Measurements from ENCODE around the gene FAM81A. TPM values are rescaled to one million over a fixed set of nuclear protein-coding genes. Genes with fewer than 3 reads are reported as not detected.

The FAM81A gene
- total and polyA plus RNA-seq, 3 experiments from 2014 or later = 0.83 to 0.97 TPM; not detected in 1

GRCh38 chr15:59540654-59541053, 102.7 kb downstream of the FAM81A start:
- Mint-ChIP-seq H3K4me3 (no peak overlapping the region), H3K27me3 (peaks cover 13 to 15% of the 10 kb centered on the region in 2 donors)

GRCh38 chr15:59541750-59542149, 103.8 kb downstream of the FAM81A start:
- no peaks in the 10 kb centered on the region for H3K36me3 Mint-ChIP-seq
- no peak overlapping the region for H3K27ac ChIP-seq (ENCODE audit: low read depth, low read length)

More at GRCh38 chr15:59540654-59541053, 102.7 kb downstream of the FAM81A start:
- H3K4me3 ChIP-seq (ENCODE audit: low read length) = no peak overlapping the region
- ChIA-PET POLR2A (no interaction called here), CTCF (interaction anchor here (0.6 kb wide), 1 partner anchor 339 kb away, joined by 3 read pairs; no protein-coding TSS in a partner anchor)
- no peaks in the 10 kb centered on the region for H3K4me1 ChIP-seq (ENCODE audit: insufficient read depth, low read length)
- DNase-seq = no peak
- H3K27me3 ChIP-seq (ENCODE audit: insufficient read depth, low read length, poor library complexity, severe bottlenecking) = no peaks in the 10 kb centered on the region
- H3K36me3 ChIP-seq (ENCODE audit: insufficient read depth, low read length) = no peaks in the 10 kb centered on the region
- no peak overlapping the region for H3K27ac Mint-ChIP-seq
- H3K9me3 ChIP-seq (ENCODE audit: low read length) = no peaks in the 10 kb centered on the region
- H3K9me3 Mint-ChIP-seq = no peaks in the 10 kb centered on the region
- H3K27ac ChIP-seq (ENCODE audit: low read depth, low read length) = no peak overlapping the region
- peaks cover 0 to 7% (median 6%) of the 10 kb centered on the region in 3 donors for H3K4me1 Mint-ChIP-seq
- no peaks in the 10 kb centered on the region for H3K36me3 Mint-ChIP-seq

GRCh38 chr15:59543721-59544547, 105.9 kb downstream of the FAM81A start:
- no peak for DNase-seq
- H3K27me3 ChIP-seq (ENCODE audit: insufficient read depth, low read length, poor library complexity, severe bottlenecking) = no peaks in the 10 kb centered on the region
- CTCF ChIA-PET = interaction anchor here (0.8 to 1.3 kb wide), 2 partner anchors 11 to 15 kb away, joined by 4 to 5 read pairs; no protein-coding TSS in a partner anchor
- H3K4me3 Mint-ChIP-seq = no peak overlapping the region
- H3K36me3 Mint-ChIP-seq = no peaks in the 10 kb centered on the region
- H3K9me3 ChIP-seq (ENCODE audit: low read length) = no peaks in the 10 kb centered on the region
- POLR2A ChIA-PET = no interaction called here
- H3K4me3 ChIP-seq (ENCODE audit: low read length) = no peak overlapping the region
- no peaks in the 10 kb centered on the region for H3K36me3 ChIP-seq (ENCODE audit: insufficient read depth, low read length)
- H3K9me3 Mint-ChIP-seq = no peaks in the 10 kb centered on the region
- H3K4me1 Mint-ChIP-seq = peaks cover 0 to 7% (median 6%) of the 10 kb centered on the region in 3 donors
- no peaks in the 10 kb centered on the region for H3K4me1 ChIP-seq (ENCODE audit: insufficient read depth, low read length)
- H3K27me3 Mint-ChIP-seq = peaks cover 8 to 30% of the 10 kb centered on the region in 2 donors
- peak overlapping the region in 1 of 8 donors; percentile 54 for H3K27ac Mint-ChIP-seq
- H3K27ac ChIP-seq (ENCODE audit: low read depth, low read length) = no peak overlapping the region

More at GRCh38 chr15:59541750-59542149, 103.8 kb downstream of the FAM81A start:
- H3K27me3 ChIP-seq (ENCODE audit: insufficient read depth, low read length, poor library complexity, severe bottlenecking) = no peaks in the 10 kb centered on the region
- CTCF ChIA-PET = interaction anchor here (1.0 kb wide), 1 partner anchor 9 kb away, joined by 4 read pairs; no protein-coding TSS in a partner anchor
- H3K9me3 ChIP-seq (ENCODE audit: low read length) = no peaks in the 10 kb centered on the region
- POLR2A ChIA-PET = no interaction called here
- Mint-ChIP-seq H3K4me1 (peaks cover 0 to 7% (median 6%) of the 10 kb centered on the region in 3 donors), H3K27ac (no peak overlapping the region), H3K27me3 (peaks cover 12 to 20% of the 10 kb centered on the region in 2 donors), H3K9me3 (no peaks in the 10 kb centered on the region), H3K4me3 (no peak overlapping the region)
- no peak overlapping the region for H3K4me3 ChIP-seq (ENCODE audit: low read length)
- DNase-seq = no peak
- no peaks in the 10 kb centered on the region for H3K36me3 ChIP-seq (ENCODE audit: insufficient read depth, low read length)
- no peaks in the 10 kb centered on the region for H3K4me1 ChIP-seq (ENCODE audit: insufficient read depth, low read length)

- Histone ChIP-seq H3K27ac (ENCODE audit: low read depth, low read length) (no peak overlapping the region), H3K27me3 (ENCODE audit: insufficient read depth, low read length, poor library complexity, severe bottlenecking) (no peaks in the 10 kb centered on the region), H3K4me1 (ENCODE audit: insufficient read depth, low read length) (no peaks in the 10 kb centered on the region), H3K36me3 (ENCODE audit: insufficient read depth, low read length) (no peaks in the 10 kb centered on the region), H3K9me3 (ENCODE audit: low read length) (no peaks in the 10 kb centered on the region), H3K4me3 (ENCODE audit: low read length) (no peak overlapping the region)
- Mint-ChIP-seq H3K4me1 (peaks cover 0 to 7% (median 6%) of the 10 kb centered on the region in 3 donors), H3K4me3 (no peak overlapping the region), H3K27me3 (peaks cover 8 to 31% of the 10 kb centered on the region in 2 donors), H3K36me3 (no peaks in the 10 kb centered on the region), H3K9me3 (no peaks in the 10 kb centered on the region), H3K27ac (no peak overlapping the region)
- CTCF ChIA-PET = interaction anchor here (2.3 kb wide), 1 partner anchor 17 kb away, joined by 5 read pairs; no protein-coding TSS in a partner anchor
- no peak for DNase-seq
- POLR2A ChIA-PET = no interaction called here
Observed at GRCh38 chr15:59545573-59545972, 107.6 kb downstream of the FAM81A start.

GRCh38 chr15:59548501-59549226, 110.7 kb downstream of the FAM81A start:
- Mint-ChIP-seq H3K36me3 (no peaks in the 10 kb centered on the region), H3K4me3 (no peak overlapping the region), H3K27me3 (peaks cover 3 to 26% of the 10 kb centered on the region in 2 donors), H3K27ac (no peak overlapping the region), H3K4me1 (peaks cover 0 to 3% (median 2%) of the 10 kb centered on the region in 3 donors), H3K9me3 (no peaks in the 10 kb centered on the region)
- H3K36me3 ChIP-seq (ENCODE audit: insufficient read depth, low read length) = no peaks in the 10 kb centered on the region
- ChIA-PET CTCF (no interaction called here), POLR2A (no interaction called here)
- no peak for DNase-seq
- H3K9me3 ChIP-seq (ENCODE audit: low read length) = no peaks in the 10 kb centered on the region
- H3K27me3 ChIP-seq (ENCODE audit: insufficient read depth, low read length, poor library complexity, severe bottlenecking) = no peaks in the 10 kb centered on the region
- no peaks in the 10 kb centered on the region for H3K4me1 ChIP-seq (ENCODE audit: insufficient read depth, low read length)
- H3K4me3 ChIP-seq (ENCODE audit: low read length) = no peak overlapping the region
- no peak overlapping the region for H3K27ac ChIP-seq (ENCODE audit: low read depth, low read length)

GRCh38 chr15:59549301-59550185, 111.6 kb downstream of the FAM81A start:
- no peak overlapping the region for H3K27ac Mint-ChIP-seq
- no peaks in the 10 kb centered on the region for H3K36me3 Mint-ChIP-seq
- Histone ChIP-seq H3K4me3 (ENCODE audit: low read length) (no peak overlapping the region), H3K27ac (ENCODE audit: low read depth, low read length) (no peak overlapping the region), H3K4me1 (ENCODE audit: insufficient read depth, low read length) (no peaks in the 10 kb centered on the region), H3K27me3 (ENCODE audit: insufficient read depth, low read length, poor library complexity, severe bottlenecking) (no peaks in the 10 kb centered on the region), H3K9me3 (ENCODE audit: low read length) (no peaks in the 10 kb centered on the region), H3K36me3 (ENCODE audit: insufficient read depth, low read length) (no peaks in the 10 kb centered on the region)
- DNase-seq = no peak
- H3K4me1 Mint-ChIP-seq = no peaks in the 10 kb centered on the region
- POLR2A ChIA-PET = no interaction called here
- no peak overlapping the region for H3K4me3 Mint-ChIP-seq
- peaks cover 0 to 26% of the 10 kb centered on the region in 2 donors for H3K27me3 Mint-ChIP-seq
- no peaks in the 10 kb centered on the region for H3K9me3 Mint-ChIP-seq
- CTCF ChIA-PET = no interaction called here

- H3K27me3 ChIP-seq (ENCODE audit: insufficient read depth, low read length, poor library complexity, severe bottlenecking) = no peaks in the 10 kb centered on the region
- no peaks in the 10 kb centered on the region for H3K4me1 ChIP-seq (ENCODE audit: insufficient read depth, low read length)
- no peak overlapping the region for H3K4me3 Mint-ChIP-seq
- H3K4me3 ChIP-seq (ENCODE audit: low read length) = no peak overlapping the region
- no peak overlapping the region for H3K27ac ChIP-seq (ENCODE audit: low read depth, low read length)
- no peaks in the 10 kb centered on the region for H3K36me3 ChIP-seq (ENCODE audit: insufficient read depth, low read length)
- no peak overlapping the region for H3K27ac Mint-ChIP-seq
- no peaks in the 10 kb centered on the region for H3K4me1 Mint-ChIP-seq
- ChIA-PET POLR2A (no interaction called here), CTCF (no interaction called here)
- no peaks in the 10 kb centered on the region for H3K9me3 ChIP-seq (ENCODE audit: low read length)
- H3K36me3 Mint-ChIP-seq = no peaks in the 10 kb centered on the region
- no peak for DNase-seq
- peaks cover 2 to 25% of the 10 kb centered on the region in 2 donors for H3K27me3 Mint-ChIP-seq
- H3K9me3 Mint-ChIP-seq = no peaks in the 10 kb centered on the region
Observed at GRCh38 chr15:59550530-59550929, 112.5 kb downstream of the FAM81A start.

Data from CD8-positive, alpha-beta memory T cell (primary cell).